ENCODE measurements around the gene EPAS1. TPM values are rescaled to one million over a fixed set of nuclear protein-coding genes. Genes with fewer than 3 reads are reported as not detected.

Gene EPAS1
- polyA plus RNA-seq, 1 of the 3 experiments (the other 2 are of a cell fraction): 69.2 TPM

GRCh38 chr2:46375566-46376125, 78.4 kb downstream of the EPAS1 start:
- Histone ChIP-seq H3K9ac (no peak overlapping the region), H3K79me2 (ENCODE audit: insufficient read depth) (no peaks in the 10 kb centered on the region), H3K9me3 (no peaks in the 10 kb centered on the region), H3K4me3 (ENCODE audit: low read depth in 2 of 2, low read length in 1 of 2) (no peak overlapping the region), H2AFZ (ENCODE audit: low read depth) (no peak overlapping the region), H4K20me1 (ENCODE audit: insufficient read depth) (no peaks in the 10 kb centered on the region), H3K4me1 (ENCODE audit: control insufficient read depth in 1 of 2, insufficient read depth in 2 of 2, low read depth in 1 of 2, low read length in 1 of 2) (peaks cover 0 to 67% of the 10 kb centered on the region in 2 experiments; a peak in 2 of 4 replicates), H3K27me3 (ENCODE audit: insufficient read depth) (no peaks in the 10 kb centered on the region), H3K36me3 (replicated peaks in 1 of 2; ENCODE audit: control insufficient read depth in 1 of 2, insufficient read depth in 2 of 2, low read length in 1 of 2) (peaks cover 80 to 98% of the 10 kb centered on the region in 2 experiments), H3K4me2 (no peak overlapping the region), H3F3A (replicated peaks; ENCODE audit: insufficient read depth) (no peaks in the 10 kb centered on the region), H3K9me2 (no peaks in the 10 kb centered on the region), H3K27ac (ENCODE audit: low read depth in 2 of 2, low read length in 1 of 2) (peak overlapping the region in 1 of 2 experiments; percentile 98; a peak in 1 of 4 replicates)
- over 99% methylated on average over 12 of the region's 12 CpGs for WGBS (ENCODE audit: low lambda C conversion rate)
- TF ChIP-seq, protein P1, sequence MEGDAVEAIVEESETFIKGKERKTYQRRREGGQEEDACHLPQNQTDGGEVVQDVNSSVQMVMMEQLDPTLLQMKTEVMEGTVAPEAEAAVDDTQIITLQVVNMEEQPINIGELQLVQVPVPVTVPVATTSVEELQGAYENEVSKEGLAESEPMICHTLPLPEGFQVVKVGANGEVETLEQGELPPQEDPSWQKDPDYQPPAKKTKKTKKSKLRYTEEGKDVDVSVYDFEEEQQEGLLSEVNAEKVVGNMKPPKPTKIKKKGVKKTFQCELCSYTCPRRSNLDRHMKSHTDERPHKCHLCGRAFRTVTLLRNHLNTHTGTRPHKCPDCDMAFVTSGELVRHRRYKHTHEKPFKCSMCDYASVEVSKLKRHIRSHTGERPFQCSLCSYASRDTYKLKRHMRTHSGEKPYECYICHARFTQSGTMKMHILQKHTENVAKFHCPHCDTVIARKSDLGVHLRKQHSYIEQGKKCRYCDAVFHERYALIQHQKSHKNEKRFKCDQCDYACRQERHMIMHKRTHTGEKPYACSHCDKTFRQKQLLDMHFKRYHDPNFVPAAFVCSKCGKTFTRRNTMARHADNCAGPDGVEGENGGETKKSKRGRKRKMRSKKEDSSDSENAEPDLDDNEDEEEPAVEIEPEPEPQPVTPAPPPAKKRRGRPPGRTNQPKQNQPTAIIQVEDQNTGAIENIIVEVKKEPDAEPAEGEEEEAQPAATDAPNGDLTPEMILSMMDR (IDR thresholded peaks at IDR 0.05): no peak
- TF ChIP-seq TCF12 (IDR thresholded peaks at IDR 0.05): no peak
- no peak for DNase-seq
- ChIA-PET CTCF (interaction anchor here (1.2 to 3.1 kb wide), 5 partner anchors 10 to 382 kb away, joined by 3 to 20 read pairs (median 6); no protein-coding TSS in a partner anchor), POLR2A (no interaction called here)

- Histone ChIP-seq H3K9me3 (no peaks in the 10 kb centered on the region), H3F3A (replicated peaks; ENCODE audit: insufficient read depth) (no peaks in the 10 kb centered on the region), H3K27ac (ENCODE audit: low read depth in 2 of 2, low read length in 1 of 2) (peak overlapping the region in 1 of 2 experiments; percentile 98; a peak in 2 of 4 replicates), H3K9me2 (no peaks in the 10 kb centered on the region), H3K36me3 (replicated peaks in 1 of 2; ENCODE audit: control insufficient read depth in 1 of 2, insufficient read depth in 2 of 2, low read length in 1 of 2) (peaks cover 79 to 97% of the 10 kb centered on the region in 2 experiments), H3K79me2 (ENCODE audit: insufficient read depth) (no peaks in the 10 kb centered on the region), H3K27me3 (ENCODE audit: insufficient read depth) (no peaks in the 10 kb centered on the region), H3K4me1 (ENCODE audit: control insufficient read depth in 1 of 2, insufficient read depth in 2 of 2, low read depth in 1 of 2, low read length in 1 of 2) (peaks cover 0 to 60% of the 10 kb centered on the region in 2 experiments; a peak in 2 of 4 replicates), H3K4me2 (no peak overlapping the region), H3K4me3 (ENCODE audit: low read depth in 2 of 2, low read length in 1 of 2) (no peak overlapping the region), H3K9ac (no peak overlapping the region), H4K20me1 (ENCODE audit: insufficient read depth) (no peaks in the 10 kb centered on the region), H2AFZ (ENCODE audit: low read depth) (no peak overlapping the region)
- DNase-seq: no peak
- CTCF ChIA-PET: interaction anchor here (1.0 to 3.1 kb wide), 6 partner anchors 10 to 383 kb away, joined by 3 to 20 read pairs (median 4); no protein-coding TSS in a partner anchor
- TF ChIP-seq SMC3 (IDR thresholded peaks at IDR 0.05; ENCODE audit: low read depth, low read length): no peak
- POLR2A ChIA-PET: no interaction called here
- WGBS (ENCODE audit: low lambda C conversion rate): 80% methylated on average over 4 of the region's 7 CpGs
These were observed 79.4 kb downstream of the EPAS1 start for GRCh38 chr2:46376586-46376985.

DNA sequence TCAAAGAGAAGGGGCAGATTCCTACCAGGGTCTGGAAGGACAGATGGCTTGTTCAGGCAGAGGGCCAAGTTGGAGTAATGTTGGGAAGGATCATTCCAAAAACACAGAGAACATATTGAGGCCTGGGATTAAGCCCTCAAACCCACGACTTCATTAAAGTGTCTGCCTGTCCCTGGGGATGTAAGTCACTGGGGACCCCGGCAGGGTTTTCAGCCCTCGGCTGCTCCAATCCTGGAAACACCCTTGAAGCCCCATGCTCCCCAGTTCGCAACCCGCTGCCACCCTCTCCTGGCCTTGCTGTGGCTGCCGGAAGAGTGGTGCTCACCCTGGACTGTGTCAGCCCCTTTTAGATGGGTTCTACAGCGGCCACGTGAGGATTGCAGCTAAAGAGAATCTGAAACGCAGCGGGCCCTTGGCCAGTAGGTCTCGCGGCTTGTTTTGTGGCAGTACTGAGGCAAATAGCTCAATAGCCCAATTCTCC, 79.9 kb downstream of the EPAS1 start:
- peak; percentile 47 for DNase-seq
- Histone ChIP-seq H3K36me3 (replicated peaks in 1 of 2; ENCODE audit: control insufficient read depth in 1 of 2, insufficient read depth in 2 of 2, low read length in 1 of 2) (peaks cover 74 to 95% of the 10 kb centered on the region in 2 experiments), H3K4me3 (ENCODE audit: low read depth in 2 of 2, low read length in 1 of 2) (no peak overlapping the region)

More for the DNA sequence above, 79.9 kb downstream of the EPAS1 start:
- Histone ChIP-seq H3K27me3 (ENCODE audit: insufficient read depth) (no peaks in the 10 kb centered on the region), H3K4me2 (no peak overlapping the region), H3F3A (replicated peaks; ENCODE audit: insufficient read depth) (no peaks in the 10 kb centered on the region), H4K20me1 (ENCODE audit: insufficient read depth) (no peaks in the 10 kb centered on the region), H2AFZ (ENCODE audit: low read depth) (no peak overlapping the region), H3K9me2 (no peaks in the 10 kb centered on the region), H3K9ac (no peak overlapping the region), H3K79me2 (ENCODE audit: insufficient read depth) (no peaks in the 10 kb centered on the region), H3K4me1 (ENCODE audit: control insufficient read depth in 1 of 2, insufficient read depth in 2 of 2, low read depth in 1 of 2, low read length in 1 of 2) (peaks cover 0 to 55% of the 10 kb centered on the region in 2 experiments; a peak in 2 of 4 replicates), H3K27ac (ENCODE audit: low read depth in 2 of 2, low read length in 1 of 2) (peak overlapping the region in 1 of 2 experiments; percentile 98; a peak in 1 of 4 replicates), H3K9me3 (no peaks in the 10 kb centered on the region)
- 90% methylated on average over 12 of the region's 12 CpGs for whole genome bisulfite sequencing (ENCODE audit: low lambda C conversion rate)
- ChIA-PET CTCF (interaction anchor here (1.0 to 4.3 kb wide), 8 partner anchors 10 to 384 kb away, joined by 3 to 20 read pairs (median 6); no protein-coding TSS in a partner anchor), POLR2A (no interaction called here)
- TF ChIP-seq, protein P2, sequence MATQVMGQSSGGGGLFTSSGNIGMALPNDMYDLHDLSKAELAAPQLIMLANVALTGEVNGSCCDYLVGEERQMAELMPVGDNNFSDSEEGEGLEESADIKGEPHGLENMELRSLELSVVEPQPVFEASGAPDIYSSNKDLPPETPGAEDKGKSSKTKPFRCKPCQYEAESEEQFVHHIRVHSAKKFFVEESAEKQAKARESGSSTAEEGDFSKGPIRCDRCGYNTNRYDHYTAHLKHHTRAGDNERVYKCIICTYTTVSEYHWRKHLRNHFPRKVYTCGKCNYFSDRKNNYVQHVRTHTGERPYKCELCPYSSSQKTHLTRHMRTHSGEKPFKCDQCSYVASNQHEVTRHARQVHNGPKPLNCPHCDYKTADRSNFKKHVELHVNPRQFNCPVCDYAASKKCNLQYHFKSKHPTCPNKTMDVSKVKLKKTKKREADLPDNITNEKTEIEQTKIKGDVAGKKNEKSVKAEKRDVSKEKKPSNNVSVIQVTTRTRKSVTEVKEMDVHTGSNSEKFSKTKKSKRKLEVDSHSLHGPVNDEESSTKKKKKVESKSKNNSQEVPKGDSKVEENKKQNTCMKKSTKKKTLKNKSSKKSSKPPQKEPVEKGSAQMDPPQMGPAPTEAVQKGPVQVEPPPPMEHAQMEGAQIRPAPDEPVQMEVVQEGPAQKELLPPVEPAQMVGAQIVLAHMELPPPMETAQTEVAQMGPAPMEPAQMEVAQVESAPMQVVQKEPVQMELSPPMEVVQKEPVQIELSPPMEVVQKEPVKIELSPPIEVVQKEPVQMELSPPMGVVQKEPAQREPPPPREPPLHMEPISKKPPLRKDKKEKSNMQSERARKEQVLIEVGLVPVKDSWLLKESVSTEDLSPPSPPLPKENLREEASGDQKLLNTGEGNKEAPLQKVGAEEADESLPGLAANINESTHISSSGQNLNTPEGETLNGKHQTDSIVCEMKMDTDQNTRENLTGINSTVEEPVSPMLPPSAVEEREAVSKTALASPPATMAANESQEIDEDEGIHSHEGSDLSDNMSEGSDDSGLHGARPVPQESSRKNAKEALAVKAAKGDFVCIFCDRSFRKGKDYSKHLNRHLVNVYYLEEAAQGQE (IDR thresholded peaks at IDR 0.05; ENCODE audit: low read depth, low read length): no peak
- TF ChIP-seq EP300 (IDR thresholded peaks at IDR 0.05; ENCODE audit: borderline replicate concordance in 1 of 2, low read depth in 1 of 2, low read length in 1 of 2): no peak
- TF ChIP-seq JUND (IDR thresholded peaks at IDR 0.05): no peak
- peak; percentile 15; the same call in 1 of the 2 replicates for TF ChIP-seq SMC3 (IDR thresholded peaks at IDR 0.05; ENCODE audit: low read depth, low read length)
- no peak for TF ChIP-seq FOXM1 (IDR thresholded peaks at IDR 0.05; ENCODE audit: low read depth)
- TF ChIP-seq, protein P1 (IDR thresholded peaks at IDR 0.05): peak; percentile 13; the same call in 1 of the 2 replicates
- peak; percentile 43 for TF ChIP-seq RAD21 (IDR thresholded peaks at IDR 0.05; ENCODE audit: low read length)
- TF ChIP-seq ELF1 (IDR thresholded peaks at IDR 0.05): no peak
- no peak for TF ChIP-seq YY1 (IDR thresholded peaks at IDR 0.05; ENCODE audit: low read depth)
